Stimulated activated CD4-positive, alpha-beta T cell treated with anti-CD3 and anti-CD28 coated beads, Interleukin-12 subunit alpha, Interleukin-12 subunit beta, amount 100 ng/mL, for 48 hours (primary cell): ENCODE data around the gene CCDC141.

Experiments
- DNase-seq, 3 donors: peaks; one replicate each; pipeline ENCODE4 v3.0.0-alpha.2; 2020; ENCODE audit warnings: low read depth in 2 of 3, low spot score in 1 of 3

The CCDC141 gene

DNA sequence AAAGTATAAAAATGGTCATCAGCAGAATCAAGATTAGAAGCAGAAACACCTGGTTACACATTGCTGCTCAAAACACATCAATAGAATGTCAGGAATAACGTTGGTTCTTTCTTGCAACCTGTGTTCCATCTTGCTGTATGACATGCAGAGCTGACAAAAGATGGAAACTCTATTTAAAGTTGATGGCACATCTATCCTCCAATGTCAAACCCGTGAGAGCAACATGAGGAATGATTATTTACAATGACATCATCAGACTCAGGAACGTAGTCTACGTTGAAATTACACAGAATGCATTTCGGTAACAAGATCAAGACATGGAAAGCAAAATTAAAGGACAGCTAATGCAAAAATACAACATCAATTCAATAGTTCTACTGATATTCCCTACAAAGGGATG is 216.6 kb downstream of the CCDC141 start:
- DNase-seq: no peak

- DNase-seq: no peak
Measured at GRCh38 chr2:178830451-178830850, 219.5 kb downstream of the CCDC141 start.

DNA sequence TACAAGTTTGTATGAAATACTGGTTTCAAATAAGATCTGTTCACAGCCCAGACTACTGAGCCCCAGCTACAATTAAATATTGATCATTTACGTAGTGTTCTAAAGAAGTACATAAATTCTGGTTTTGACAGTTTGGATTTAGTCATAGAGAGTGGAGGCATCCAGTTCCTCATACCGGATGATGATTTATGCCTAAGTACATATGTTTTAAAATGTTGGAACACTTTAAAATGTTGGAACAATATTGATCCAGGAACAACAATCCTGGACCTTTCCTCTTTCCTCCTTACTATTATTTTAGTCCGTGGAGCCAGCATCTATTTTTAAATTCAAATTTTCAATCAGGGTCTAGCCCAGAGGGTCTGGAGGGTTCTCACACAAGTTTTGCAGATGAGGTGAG is 220.0 kb downstream of the CCDC141 start:
- DNase-seq: no peak

GRCh38 chr2:178829299-178829960 is 220.5 kb downstream of the CCDC141 start:
- no peak for DNase-seq

DNA sequence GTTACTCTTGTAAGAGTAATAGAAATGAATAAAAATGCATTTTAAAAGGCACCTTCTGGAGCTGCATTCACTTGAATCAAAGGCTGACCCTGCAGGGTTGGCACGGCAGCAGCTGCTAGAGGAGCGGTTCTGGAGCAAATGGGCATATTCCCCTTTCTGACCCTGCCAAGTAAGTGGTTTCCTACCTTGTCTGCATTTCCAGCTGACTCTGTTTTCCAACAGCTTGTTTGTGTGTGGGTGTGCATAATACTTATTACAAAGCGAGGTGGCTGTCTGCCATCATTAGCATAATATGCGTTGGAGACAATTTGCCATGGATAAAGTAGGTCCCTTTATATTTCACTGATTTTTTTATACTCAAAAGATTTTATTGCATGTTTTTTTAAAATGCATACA is 221.5 kb downstream of the CCDC141 start:
- DNase-seq: no peak

- no peak for DNase-seq
Measured at GRCh38 chr2:178827739-178828485, 222.0 kb downstream of the CCDC141 start.

DNA sequence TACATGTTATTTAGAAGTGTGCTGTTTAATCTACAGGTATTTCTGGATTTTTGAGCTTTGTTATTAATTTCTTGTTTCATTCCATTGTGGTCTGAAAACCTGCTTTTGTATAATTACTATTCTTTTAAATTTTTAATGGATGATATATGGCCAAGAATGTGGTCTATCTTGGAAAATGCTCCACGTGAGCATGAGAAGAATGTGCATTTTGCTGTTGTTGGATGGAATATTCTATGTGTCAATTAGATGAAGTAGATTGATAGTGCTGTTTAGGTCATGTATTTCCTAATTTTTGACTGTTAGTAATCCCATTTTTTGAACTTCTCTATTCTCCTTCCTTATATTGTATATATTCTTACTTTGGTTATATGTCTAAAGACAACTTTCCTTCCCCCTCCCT is 222.8 kb downstream of the CCDC141 start:
- no peak for DNase-seq

GRCh38 chr2:178825183-178825582 is 224.8 kb downstream of the CCDC141 start:
- no peak for DNase-seq

DNA sequence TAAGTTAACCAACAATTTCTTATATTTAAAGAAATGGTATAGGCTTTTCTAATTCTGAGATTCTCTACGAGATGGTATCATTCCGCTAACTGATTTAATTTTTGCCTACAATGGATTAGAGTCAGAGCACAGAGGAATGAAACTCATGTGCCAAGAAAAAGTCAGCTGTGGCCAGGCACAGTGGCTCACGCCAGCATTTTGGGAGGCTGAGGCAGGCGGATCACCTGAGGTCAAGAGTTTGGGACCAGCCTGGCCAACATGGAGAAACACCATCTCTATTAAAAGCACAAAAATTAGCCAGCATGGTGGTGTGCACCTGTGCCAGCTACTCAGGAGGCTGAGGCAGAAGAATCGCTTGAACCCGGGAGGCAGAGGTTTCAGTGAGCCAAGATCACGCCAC is 225.8 kb downstream of the CCDC141 start:
- no peak for DNase-seq

DNA sequence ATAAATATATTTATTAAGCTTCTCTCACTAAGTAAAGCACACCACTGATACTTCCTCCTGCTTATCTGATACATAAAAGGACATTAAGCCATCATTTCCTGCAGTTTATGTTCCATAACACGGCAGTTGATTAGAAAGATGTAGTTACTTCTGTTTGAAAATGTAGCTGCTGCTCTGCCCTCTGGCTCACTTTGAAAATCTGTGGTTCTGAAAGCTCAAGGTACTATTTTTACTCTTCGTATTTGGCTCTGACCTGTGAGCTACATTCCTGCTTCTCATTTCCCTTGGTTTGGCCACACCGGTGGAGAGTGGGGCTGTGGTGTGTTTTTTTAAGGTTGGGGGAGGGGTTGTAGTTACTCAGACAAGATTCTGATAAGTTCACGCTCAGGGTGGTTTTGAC is 229.9 kb downstream of the CCDC141 start:
- DNase-seq: no peak

- DNase-seq: no peak
Measured at GRCh38 chr2:178819147-178819875, 230.6 kb downstream of the CCDC141 start.

- no peak for DNase-seq
Measured at GRCh38 chr2:178811901-178812300, 238.0 kb downstream of the CCDC141 start.

- DNase-seq: no peak
Measured at GRCh38 chr2:178811045-178811444, 238.9 kb downstream of the CCDC141 start.

GRCh38 chr2:178810422-178810821 is 239.5 kb downstream of the CCDC141 start:
- DNase-seq: no peak

DNA sequence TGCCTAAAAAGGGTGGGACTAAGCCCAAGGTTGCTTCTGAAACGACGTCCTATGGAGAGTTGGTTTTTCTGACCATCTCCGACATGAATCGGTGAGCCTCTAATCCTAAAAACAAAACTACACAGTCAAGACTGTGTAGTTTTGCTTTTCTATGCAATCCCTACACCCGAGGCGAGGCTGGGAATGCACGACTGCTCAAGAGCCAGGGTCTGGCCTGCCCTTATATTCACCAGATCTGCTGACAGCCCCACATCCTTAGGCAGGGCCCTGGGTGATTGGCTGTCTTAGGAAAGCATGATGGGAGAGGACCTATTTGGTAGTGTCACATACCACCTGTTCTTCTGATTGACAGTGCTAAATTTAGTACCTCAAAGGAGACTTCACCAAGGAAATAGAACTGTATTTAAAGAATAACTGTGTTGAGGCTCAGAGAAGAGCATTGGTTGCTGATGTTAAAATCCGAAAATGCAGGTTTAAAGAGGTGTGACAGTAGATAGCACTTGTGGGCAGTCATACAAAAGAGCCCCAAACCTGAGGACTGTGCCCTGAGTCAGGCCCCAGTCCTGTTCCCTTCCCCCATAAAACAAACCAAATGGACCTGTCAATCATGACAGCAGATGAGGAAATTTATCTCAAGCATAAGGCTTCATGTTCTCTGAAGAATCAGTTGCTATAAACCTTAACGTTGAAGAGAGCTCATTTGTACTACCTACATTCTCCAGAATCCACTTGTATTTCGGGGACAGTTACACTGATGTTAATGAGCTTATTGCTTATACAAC is 242.5 kb downstream of the CCDC141 start, which contains the start of gene TTN:
TTN (minus strand) TSS at position 197 of the 782 bp plus-strand sequence. CDS start 2,781 bp downstream, outside the sequence.
- DNase-seq: no peak

- DNase-seq: no peak
Measured at GRCh38 chr2:178806543-178806942, 243.4 kb downstream of the CCDC141 start.

DNA sequence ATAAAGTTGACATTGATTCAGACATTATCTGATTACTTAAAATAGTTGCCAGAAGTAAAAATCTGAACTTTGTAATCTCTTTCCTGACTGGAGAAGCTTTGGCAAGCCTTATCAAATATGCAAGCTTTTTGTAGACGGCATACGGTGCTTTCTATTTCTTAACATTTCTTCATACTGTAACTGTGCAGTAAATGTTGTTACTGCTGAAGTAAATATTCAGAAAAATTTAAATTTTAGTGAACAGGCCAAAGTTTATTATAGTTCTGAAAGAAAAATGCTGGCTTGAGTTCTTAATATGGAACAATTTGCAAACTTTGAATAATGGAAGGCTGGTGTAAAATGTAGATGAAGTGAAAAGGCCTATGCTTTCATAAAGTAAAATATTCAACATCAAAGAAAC is 244.5 kb downstream of the CCDC141 start:
- DNase-seq: no peak

DNA sequence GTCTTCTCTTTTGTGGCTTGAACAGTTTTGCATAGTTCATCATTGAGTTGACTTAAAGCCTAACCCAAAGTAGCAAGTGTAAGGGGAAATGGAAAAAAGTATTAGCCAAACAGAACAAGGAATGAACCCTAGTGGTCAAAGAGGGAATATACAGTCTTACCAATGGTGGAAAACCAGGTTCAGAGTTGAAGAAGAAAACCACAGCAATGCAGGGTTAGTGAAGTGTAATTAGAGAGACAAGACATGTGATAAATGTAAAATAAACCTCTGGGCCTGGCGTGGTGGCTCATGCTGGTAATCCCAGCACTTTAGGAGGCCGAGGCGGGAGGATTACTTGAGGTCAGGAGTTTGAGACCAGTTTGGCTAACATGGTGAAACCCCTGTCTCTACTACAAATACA is 245.1 kb downstream of the CCDC141 start:
- DNase-seq: no peak

DNA sequence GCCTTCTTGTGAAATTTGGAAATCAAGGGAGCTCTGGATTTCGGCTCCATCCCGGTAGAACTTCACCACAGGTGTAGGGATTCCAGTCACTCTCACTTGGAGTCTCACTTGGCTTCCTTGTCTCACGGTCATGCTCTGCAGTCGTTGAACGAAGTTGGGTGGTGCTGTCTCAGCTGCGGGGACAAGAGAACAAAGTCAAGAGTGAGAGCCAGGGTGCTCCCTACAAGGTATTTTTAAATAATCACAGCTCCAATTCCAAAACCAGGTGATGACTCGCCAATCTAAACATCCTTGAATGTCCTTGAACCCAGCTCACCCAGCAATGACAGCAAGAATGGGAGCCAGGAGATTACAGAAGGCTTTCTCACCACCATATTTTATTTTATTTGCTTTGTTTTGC is 249.4 kb downstream of the CCDC141 start:
- no peak for DNase-seq

DNA sequence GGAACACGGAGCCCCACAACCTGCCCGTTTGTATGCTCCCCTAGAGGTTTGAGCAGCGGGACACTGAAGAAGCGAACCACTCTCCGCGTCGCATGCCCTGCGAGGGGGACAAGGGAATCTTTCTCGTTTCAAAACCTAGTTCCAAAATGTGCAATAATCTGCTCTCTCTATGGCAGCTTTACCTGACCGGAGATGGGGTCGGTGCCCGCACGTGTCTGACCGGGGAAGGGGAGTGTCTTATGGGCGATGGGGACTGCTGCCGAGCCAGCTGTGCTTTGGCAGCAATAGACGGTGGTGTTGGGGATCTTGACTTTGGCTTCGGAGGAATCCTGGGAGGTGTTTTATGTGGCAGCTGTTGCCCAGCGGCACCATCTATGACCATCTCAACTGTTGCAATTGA is 250.6 kb downstream of the CCDC141 start:
- DNase-seq: no peak

DNA sequence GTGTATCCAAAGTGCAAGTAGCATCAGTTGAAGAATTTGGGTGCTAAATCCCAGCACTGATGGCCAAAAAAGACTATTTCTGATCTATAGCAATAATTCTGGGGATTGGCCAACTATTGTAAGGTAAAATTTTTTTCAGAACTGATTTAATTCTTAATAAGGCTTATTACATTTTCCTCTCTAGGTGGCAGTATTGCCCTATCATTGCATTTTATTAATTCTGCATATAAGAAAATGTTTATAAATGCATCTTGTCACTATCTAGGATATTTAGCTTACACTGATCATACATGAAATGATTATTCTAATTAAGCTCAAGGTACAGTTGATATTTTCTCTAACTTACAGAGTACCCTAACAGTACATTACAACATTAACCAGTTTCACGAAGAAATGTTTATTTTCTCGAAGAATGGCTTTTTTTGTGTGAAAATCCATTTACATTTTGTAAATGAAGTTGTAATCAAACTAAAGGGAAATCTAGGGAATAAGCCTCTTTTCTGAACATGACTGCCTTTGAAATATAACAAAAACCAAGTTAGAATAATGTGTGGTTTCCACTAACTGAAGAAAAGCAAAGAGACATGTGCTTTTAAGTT is 253.8 kb downstream of the CCDC141 start:
- DNase-seq: no peak
